SK-N-SH (cell line): ENCODE results near the gene TTC16. TPM values are rescaled to one million over a fixed set of nuclear protein-coding genes. Genes with fewer than 3 reads are reported as not detected.

Source experiments
- CTCF ChIA-PET: fragments of 300-600, 350-600 bp; formaldehyde crosslinking; extraction: SDS; loops from one replicate; lab custom pipeline; 2021; lab: Yijun Ruan, JAX
- POLR2A ChIA-PET: fragments of 350-600 bp; sonication (Branson Sonifier 250); formaldehyde crosslinking; extraction: SDS; loops from one replicate; lab custom pipeline; 2020; ENCODE audit warnings: antibody characterized with exemption, inconsistent platforms; lab: Yijun Ruan, JAX
- DNase-seq: peaks from one replicate; pipeline ENCODE4 v3.0.0; 2012
- H2AFZ ChIP-seq: fragments of 200-600 bp; sonication (generic); 2 replicates; pipeline ENCODE4 v1.8.1; 2016; ENCODE audit warnings: antibody characterized with exemption, mild to moderate bottlenecking, low read depth
- H3F3A ChIP-seq: fragments of 200-600 bp; sonication (generic); replicated peaks from 2 replicates; pipeline ENCODE3; 2016; ENCODE audit warnings: antibody characterized with exemption, mild to moderate bottlenecking; ENCODE audit not compliant: insufficient read depth
- H3K27ac ChIP-seq, 2 experiments: fragments of 200-500 bp in 1 of 2; fragments of 200-600 bp in 1 of 2; sonication (Bioruptor generic) in 1 of 2; sonication (generic), shearing (Covaris generic) in 1 of 2; 2 replicates each; pipeline versions ENCODE4 v1.5.1 to v1.6.1; 2014 to 2016; ENCODE audit warnings: low read depth in 2 of 2, inconsistent platforms in 1 of 2, low read length in 1 of 2, mild to moderate bottlenecking in 1 of 2, mixed read lengths in 1 of 2
- H3K27me3 ChIP-seq: fragments of 200-600 bp; sonication (generic), shearing (Covaris generic); 2 replicates; pipeline ENCODE4 v1.6.1; 2016; ENCODE audit warnings: mixed run types; ENCODE audit not compliant: insufficient read depth
- H3K36me3 ChIP-seq, 2 experiments: fragments of 200-500 bp in 1 of 2; fragments of 200-600 bp in 1 of 2; sonication (Bioruptor generic) in 1 of 2; sonication (generic) in 1 of 2; replicated peaks in 1 of 2; 2 replicates each; pipeline versions ENCODE3 to v1.5.1; 2014 to 2016; ENCODE audit warnings: low read length in 1 of 2, mild to moderate bottlenecking in 1 of 2; ENCODE audit not compliant: insufficient read depth in 2 of 2, control insufficient read depth in 1 of 2
- H3K4me1 ChIP-seq, 2 experiments: fragments of 200-500 bp in 1 of 2; fragments of 200-600 bp in 1 of 2; sonication (Bioruptor generic) in 1 of 2; sonication (generic), shearing (Covaris generic) in 1 of 2; 2 replicates each; pipeline versions ENCODE4 v1.5.1 to v1.6.1; 2014 to 2016; ENCODE audit warnings: low read depth in 1 of 2, low read length in 1 of 2, mixed run types in 1 of 2; ENCODE audit not compliant: insufficient read depth in 2 of 2, control insufficient read depth in 1 of 2
- H3K4me2 ChIP-seq: fragments of 200-600 bp; sonication (generic), shearing (Covaris generic); 2 replicates; pipeline ENCODE4 v1.6.1; 2017; ENCODE audit warnings: mixed run types
- H3K4me3 ChIP-seq, 2 experiments: fragments of 200-500 bp in 1 of 2; fragments of 200-600 bp in 1 of 2; sonication (Bioruptor generic) in 1 of 2; sonication (generic), shearing (Covaris generic) in 1 of 2; 2 replicates each; pipeline versions ENCODE4 v1.5.1 to v1.8.1; 2014 to 2016; ENCODE audit warnings: low read depth in 2 of 2, inconsistent platforms in 1 of 2, low read length in 1 of 2, mild to moderate bottlenecking in 1 of 2, mixed read lengths in 1 of 2, moderate library complexity in 1 of 2
- H3K79me2 ChIP-seq: fragments of 200-600 bp; sonication (generic); 2 replicates; pipeline ENCODE4 v1.8.1; 2017; ENCODE audit warnings: mild to moderate bottlenecking; ENCODE audit not compliant: insufficient read depth
- H3K9ac ChIP-seq: fragments of 200-600 bp; sonication (generic); 2 replicates; pipeline ENCODE4 v1.6.1; 2017; ENCODE audit warnings: mixed run types
- H3K9me2 ChIP-seq: fragments of 200-600 bp; sonication (generic); 2 replicates; pipeline ENCODE4 v1.6.1; 2017; ENCODE audit warnings: mixed run types
- H3K9me3 ChIP-seq: fragments of 200-600 bp; sonication (generic); 2 replicates; pipeline ENCODE4 v1.6.1; 2017; ENCODE audit warnings: mixed run types, mild to moderate bottlenecking, moderate library complexity
- H4K20me1 ChIP-seq: fragments of 200-600 bp; sonication (generic); 2 replicates; pipeline ENCODE4 v1.6.1; 2017; ENCODE audit warnings: mild to moderate bottlenecking, mixed run types; ENCODE audit not compliant: insufficient read depth
- CHD2 ChIP-seq: fragments of 150-350 bp; IDR thresholded peaks from 2 replicates; pipeline ENCODE4 v1.6.1; 2018; ENCODE audit warnings: low read length; ENCODE audit not compliant: partially characterized antibody
- FOXJ3 ChIP-seq: sonication (generic); formaldehyde crosslinking; IDR thresholded peaks from 2 replicates; pipeline ENCODE4 v1.5.1; 2020; ENCODE audit warnings: mild to moderate bottlenecking, missing genetic modification reagents
- GATA2 ChIP-seq: sonication (generic); formaldehyde crosslinking; IDR thresholded peaks from 2 replicates; pipeline ENCODE4 v1.5.0; 2020; ENCODE audit warnings: mild to moderate bottlenecking, missing genetic modification reagents
- JUND ChIP-seq: IDR thresholded peaks from 2 replicates; pipeline ENCODE4 v1.4.0; 2012
- RCOR1 ChIP-seq: fragments of 150-350 bp; IDR thresholded peaks from 2 replicates; pipeline ENCODE4 v1.6.1; 2017; ENCODE audit warnings: antibody characterized with exemption, low read length
- REST ChIP-seq: IDR thresholded peaks from 2 replicates; pipeline ENCODE4 v1.6.1; 2012; ENCODE audit warnings: mild to moderate bottlenecking, low read depth, low read length, moderate library complexity
- SMC3 ChIP-seq: IDR thresholded peaks from 2 replicates; pipeline ENCODE4 v1.6.1; 2012; ENCODE audit warnings: low read depth, low read length, improper control_type of control experiment
- TEAD4 ChIP-seq: IDR thresholded peaks from 2 replicates; pipeline ENCODE4 v1.4.0; 2012; ENCODE audit warnings: mild to moderate bottlenecking, borderline replicate concordance; ENCODE audit not compliant: insufficient read depth
- ZBTB33 ChIP-seq: IDR thresholded peaks from 2 replicates; pipeline ENCODE4 v1.4.0; 2012; ENCODE audit warnings: low read depth, borderline replicate concordance
- WGBS: methylation state at CpG from one replicate; pipeline ENCODE4 v1.1.6; 2017; ENCODE audit warnings: low lambda C conversion rate; 5-methylcytosine and 5-hydroxymethylcytosine counted together
- polyA plus RNA-seq, 3 experiments: library from polyadenylated mRNA; depleted of rRNA; stranded (reverse); fragments of >200 nt; gene quantifications; 2 replicates each; pipeline ENCODE4 v1.2.3, GENCODE V29; 2012
- TF ChIP-seq, protein P1 (sequence below): fragments of 150-350 bp; IDR thresholded peaks from 2 replicates; pipeline ENCODE4 v1.6.1; 2016; ENCODE audit warnings: mild to moderate bottlenecking, low read depth, low read length

Gene TTC16
- polyA plus RNA-seq, 1 of the 3 experiments (the other 2 are of a cell fraction), result 0.05 TPM

GRCh38 chr9:127679506-127679905, 36.4 kb upstream of the TTC16 start:
- no peaks in the 10 kb centered on the region for H3K4me1 ChIP-seq
- no peaks in the 10 kb centered on the region for H3K79me2 ChIP-seq
- WGBS, result 67% methylated on average over 2 of the region's 2 CpGs
- no peak overlapping the region for H2AFZ ChIP-seq
- H3K27me3 ChIP-seq, result no peaks in the 10 kb centered on the region
- H4K20me1 ChIP-seq, result no peaks in the 10 kb centered on the region
- no peak overlapping the region for H3K4me2 ChIP-seq
- DNase-seq, result no peak
- TF ChIP-seq FOXJ3 (CRISPR knock-in tag) (no peak), CHD2 (no peak), TEAD4 (no peak)
- no peak overlapping the region; a peak in 1 of 4 replicates for H3K27ac ChIP-seq
- H3K9me2 ChIP-seq, result no peaks in the 10 kb centered on the region
- peaks cover 5 to 75% of the 10 kb centered on the region in 2 experiments for H3K36me3 ChIP-seq
- ChIA-PET POLR2A (no interaction called here), CTCF (interaction anchor here (1.2 to 2.0 kb wide), 2 partner anchors 14 to 55 kb away, joined by 4 to 5 read pairs; no protein-coding TSS in a partner anchor)
- no peaks in the 10 kb centered on the region for H3F3A ChIP-seq
- H3K9ac ChIP-seq, result no peak overlapping the region
- no peak overlapping the region for H3K4me3 ChIP-seq
- H3K9me3 ChIP-seq, result no peaks in the 10 kb centered on the region

GRCh38 chr9:127680226-127680625, 35.7 kb upstream of the TTC16 start:
- 91% methylated on average over 11 of the region's 11 CpGs for WGBS
- Histone ChIP-seq H3K9me3 (no peaks in the 10 kb centered on the region), H3K4me3 (no peak overlapping the region)
- TF ChIP-seq REST (no peak), GATA2 (CRISPR knock-in tag) (no peak), CHD2 (no peak), SMC3 (no peak), RCOR1 (no peak), ZBTB33 (no peak), JUND (no peak)
- TF ChIP-seq, protein P1, sequence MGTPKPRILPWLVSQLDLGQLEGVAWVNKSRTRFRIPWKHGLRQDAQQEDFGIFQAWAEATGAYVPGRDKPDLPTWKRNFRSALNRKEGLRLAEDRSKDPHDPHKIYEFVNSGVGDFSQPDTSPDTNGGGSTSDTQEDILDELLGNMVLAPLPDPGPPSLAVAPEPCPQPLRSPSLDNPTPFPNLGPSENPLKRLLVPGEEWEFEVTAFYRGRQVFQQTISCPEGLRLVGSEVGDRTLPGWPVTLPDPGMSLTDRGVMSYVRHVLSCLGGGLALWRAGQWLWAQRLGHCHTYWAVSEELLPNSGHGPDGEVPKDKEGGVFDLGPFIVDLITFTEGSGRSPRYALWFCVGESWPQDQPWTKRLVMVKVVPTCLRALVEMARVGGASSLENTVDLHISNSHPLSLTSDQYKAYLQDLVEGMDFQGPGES, result no peak
- TF ChIP-seq, all 33 proteins: peak for 0
- no peaks in the 10 kb centered on the region for H3K79me2 ChIP-seq
- no peak overlapping the region for H3K27ac ChIP-seq
- H3K4me2 ChIP-seq, result no peak overlapping the region
- H3K4me1 ChIP-seq, result no peaks in the 10 kb centered on the region
- H2AFZ ChIP-seq, result no peak overlapping the region
- CTCF ChIA-PET, result interaction anchor here (1.2 to 2.0 kb wide), 2 partner anchors 8 to 14 kb away, joined by 4 to 5 read pairs; no protein-coding TSS in a partner anchor
- H3K9ac ChIP-seq, result no peak overlapping the region
- no peak for DNase-seq
- peaks cover 3 to 72% of the 10 kb centered on the region in 2 experiments for H3K36me3 ChIP-seq
- H3F3A ChIP-seq, result no peaks in the 10 kb centered on the region
- H3K9me2 ChIP-seq, result no peaks in the 10 kb centered on the region
- POLR2A ChIA-PET, result no interaction called here
- H3K27me3 ChIP-seq, result no peaks in the 10 kb centered on the region
- H4K20me1 ChIP-seq, result no peaks in the 10 kb centered on the region
